GM19043 (cell line): ENCODE data around the gene CDCA8.
"Not testable (repeated sequence)": the region's sequence is repeated elsewhere in the genome, so short reads cannot be mapped to it uniquely, and the experiment has no call there.

Experiments
- ATAC-seq: cut with Tn5 transposase; IDR thresholded peaks from one replicate; pipeline ENCODE4 v1.9.1; 2021; ENCODE audit warnings: low read depth; ENCODE audit not compliant: unreplicated experiment

The CDCA8 gene

GRCh38 chr1:37731312-37732019, 39.1 kb downstream of the CDCA8 start:
- no peak for ATAC-seq

- no peak for ATAC-seq
Observed at GRCh38 chr1:37732111-37732780, 39.9 kb downstream of the CDCA8 start.

- no peak for ATAC-seq
Observed at GRCh38 chr1:37734629-37735591, 42.6 kb downstream of the CDCA8 start.

GRCh38 chr1:37737975-37738374, 45.7 kb downstream of the CDCA8 start:
- not testable (repeated sequence) for ATAC-seq

- not testable (repeated sequence) for ATAC-seq
Observed at GRCh38 chr1:37738619-37739018, 46.3 kb downstream of the CDCA8 start.

GRCh38 chr1:37739222-37739621, 46.9 kb downstream of the CDCA8 start:
- ATAC-seq: no peak

GRCh38 chr1:37741130-37741529, 48.8 kb downstream of the CDCA8 start:
- no peak for ATAC-seq

- ATAC-seq: no peak
Observed at GRCh38 chr1:37741662-37742061, 49.3 kb downstream of the CDCA8 start.

- ATAC-seq: no peak
Observed at GRCh38 chr1:37746806-37747205, 54.5 kb downstream of the CDCA8 start.

GRCh38 chr1:37748565-37748964, 56.2 kb downstream of the CDCA8 start:
- no peak for ATAC-seq

GRCh38 chr1:37752213-37752582, 59.9 kb downstream of the CDCA8 start:
- no peak for ATAC-seq

- no peak for ATAC-seq
Observed at GRCh38 chr1:37752583-37753471, 60.5 kb downstream of the CDCA8 start.

GRCh38 chr1:37753473-37754321, 61.4 kb downstream of the CDCA8 start:
- ATAC-seq: no peak

- ATAC-seq: no peak
Observed at GRCh38 chr1:37755290-37755689, 63.0 kb downstream of the CDCA8 start.

GRCh38 chr1:37755951-37756560, 63.7 kb downstream of the CDCA8 start:
- ATAC-seq: no peak
